HEK293 (cell line): ENCODE measurements around the gene BTBD17.

Experiments used
- CTCF ChIA-PET: fragments of 350-600 bp; formaldehyde crosslinking; extraction: SDS; loops from one replicate; lab custom pipeline; 2021; ENCODE audit warnings: antibody characterized with exemption; lab: Yijun Ruan, JAX
- POLR2A ChIA-PET: fragments of 300-600 bp; formaldehyde crosslinking; extraction: SDS; loops from one replicate; lab custom pipeline; 2020; ENCODE audit warnings: antibody characterized with exemption, inconsistent platforms; lab: Yijun Ruan, JAX
- H3K27ac ChIP-seq: fragments of 200-500 bp; sonication (Bioruptor generic); 2 replicates; pipeline ENCODE4 v1.5.1; 2014; ENCODE audit warnings: low read depth, low read length, control low read depth, inconsistent platforms; ENCODE audit errors: extremely low read depth
- H3K36me3 ChIP-seq, 2 experiments: fragments of 200-500 bp in 1 of 2; sonication (Bioruptor generic) in 1 of 2; 1 replicate in 1 of 2; 2 replicates in 1 of 2; pipeline ENCODE4 v1.5.1; 2014 to 2017; ENCODE audit warnings: inconsistent platforms in 2 of 2, low read length in 2 of 2; ENCODE audit not compliant: control insufficient read depth in 2 of 2, insufficient read depth in 1 of 2
- H3K4me1 ChIP-seq: fragments of 200-500 bp; sonication (Bioruptor generic); 2 replicates; pipeline ENCODE4 v1.5.1; 2014; ENCODE audit warnings: mild to moderate bottlenecking, low read length, inconsistent platforms; ENCODE audit not compliant: control insufficient read depth, insufficient read depth
- H3K4me3 ChIP-seq: 2 replicates; pipeline ENCODE4 v1.5.1; 2011; ENCODE audit warnings: low read depth, mild to moderate bottlenecking, control low read depth, low read length, moderate library complexity
- H3K9me3 ChIP-seq: fragments of 200-500 bp; sonication (Bioruptor generic); 2 replicates; pipeline ENCODE4 v1.5.1; 2014; ENCODE audit warnings: low read depth, low read length, inconsistent platforms; ENCODE audit not compliant: control insufficient read depth, insufficient read depth
- KLF1 ChIP-seq: fragments of 450-650 bp; formaldehyde crosslinking; IDR thresholded peaks from 2 replicates; pipeline ENCODE4 v1.5.1; 2016; ENCODE audit warnings: missing biosample characterization, missing genetic modification characterization
- KLF9 ChIP-seq: fragments of 450-650 bp; formaldehyde crosslinking; IDR thresholded peaks from 2 replicates; pipeline ENCODE4 v1.5.1; 2016; ENCODE audit warnings: missing biosample characterization, missing genetic modification characterization, low read depth
- REPIN1 ChIP-seq: fragments of 450-650 bp; formaldehyde crosslinking; IDR thresholded peaks from 2 replicates; pipeline ENCODE4 v1.5.1; 2017; ENCODE audit warnings: missing biosample characterization, missing genetic modification characterization, low read depth
- ZEB2 ChIP-seq: fragments of 450-650 bp; formaldehyde crosslinking; IDR thresholded peaks from 2 replicates; pipeline ENCODE4 v1.5.1; 2016; ENCODE audit warnings: missing biosample characterization, missing genetic modification characterization
- ZFHX2 ChIP-seq: fragments of 450-650 bp; formaldehyde crosslinking; conservative IDR thresholded peaks from 2 replicates; pipeline ENCODE4 v1.5.1; 2016; ENCODE audit warnings: missing biosample characterization, missing genetic modification characterization
- ZNF155 ChIP-seq: fragments of 450-650 bp; formaldehyde crosslinking; IDR thresholded peaks from 2 replicates; pipeline ENCODE4 v1.5.1; 2016; ENCODE audit warnings: missing biosample characterization, missing genetic modification characterization
- ZNF169 ChIP-seq: fragments of 450-650 bp; formaldehyde crosslinking; IDR thresholded peaks from 2 replicates; pipeline ENCODE4 v1.5.1; 2016; ENCODE audit warnings: missing biosample characterization, missing genetic modification characterization
- ZNF221 ChIP-seq: fragments of 450-650 bp; formaldehyde crosslinking; IDR thresholded peaks from 2 replicates; pipeline ENCODE4 v1.5.1; 2017; ENCODE audit warnings: missing biosample characterization, missing genetic modification characterization, borderline replicate concordance
- ZNF24 ChIP-seq: fragments of 450-650 bp; formaldehyde crosslinking; IDR thresholded peaks from 2 replicates; pipeline ENCODE4 v1.5.1; 2016; ENCODE audit warnings: missing biosample characterization, missing genetic modification characterization
- ZNF394 ChIP-seq: fragments of 450-650 bp; formaldehyde crosslinking; IDR thresholded peaks from 2 replicates; pipeline ENCODE4 v1.5.1; 2016; ENCODE audit warnings: missing biosample characterization, missing genetic modification characterization, mild to moderate bottlenecking, moderate library complexity, borderline replicate concordance
- ZNF664 ChIP-seq: fragments of 450-650 bp; formaldehyde crosslinking; IDR thresholded peaks from 2 replicates; pipeline ENCODE4 v1.5.1; 2016; ENCODE audit warnings: missing biosample characterization, missing genetic modification characterization
- TF ChIP-seq, protein P1 (sequence below): fragments of 450-650 bp; formaldehyde crosslinking; IDR thresholded peaks from 2 replicates; pipeline ENCODE4 v1.5.1; 2016; ENCODE audit warnings: missing biosample characterization, missing genetic modification characterization

BTBD17 gene

DNA sequence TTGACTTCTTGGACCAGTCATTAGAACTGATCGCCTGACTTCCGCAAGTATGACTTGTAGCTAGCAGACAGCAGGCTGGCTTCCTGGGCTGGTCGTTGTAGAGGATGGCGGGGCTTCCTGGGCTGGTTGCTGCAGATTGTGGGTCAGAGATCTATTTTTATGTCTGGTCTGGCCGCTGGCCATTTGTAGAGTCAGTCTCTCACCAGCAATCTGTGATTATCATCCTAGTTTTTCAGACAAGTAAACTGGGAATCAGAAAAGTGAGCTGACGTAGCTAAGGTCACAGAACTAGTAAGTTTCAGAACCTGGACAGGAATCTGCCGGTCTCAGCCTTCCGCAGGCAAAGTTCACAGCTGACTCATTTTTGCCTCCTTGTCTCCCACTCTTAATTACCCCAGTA lies 24.7 kb upstream of the BTBD17 start (continued):
- TF ChIP-seq, protein P1, sequence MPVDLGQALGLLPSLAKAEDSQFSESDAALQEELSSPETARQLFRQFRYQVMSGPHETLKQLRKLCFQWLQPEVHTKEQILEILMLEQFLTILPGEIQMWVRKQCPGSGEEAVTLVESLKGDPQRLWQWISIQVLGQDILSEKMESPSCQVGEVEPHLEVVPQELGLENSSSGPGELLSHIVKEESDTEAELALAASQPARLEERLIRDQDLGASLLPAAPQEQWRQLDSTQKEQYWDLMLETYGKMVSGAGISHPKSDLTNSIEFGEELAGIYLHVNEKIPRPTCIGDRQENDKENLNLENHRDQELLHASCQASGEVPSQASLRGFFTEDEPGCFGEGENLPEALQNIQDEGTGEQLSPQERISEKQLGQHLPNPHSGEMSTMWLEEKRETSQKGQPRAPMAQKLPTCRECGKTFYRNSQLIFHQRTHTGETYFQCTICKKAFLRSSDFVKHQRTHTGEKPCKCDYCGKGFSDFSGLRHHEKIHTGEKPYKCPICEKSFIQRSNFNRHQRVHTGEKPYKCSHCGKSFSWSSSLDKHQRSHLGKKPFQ (tag by site-specific recombination) = no peak
- TF ChIP-seq ZNF221 (tag by site-specific recombination) = no peak
- no peak for TF ChIP-seq KLF9 (tag by site-specific recombination)
- no peak for TF ChIP-seq ZNF394 (tag by site-specific recombination)
- no peak for TF ChIP-seq ZEB2 (tag by site-specific recombination)
- TF ChIP-seq REPIN1 (tag by site-specific recombination) = no peak
- no peak for TF ChIP-seq KLF1
- TF ChIP-seq ZNF664 (tag by site-specific recombination) = no peak
- TF ChIP-seq, all 188 proteins: peak for 0

DNA sequence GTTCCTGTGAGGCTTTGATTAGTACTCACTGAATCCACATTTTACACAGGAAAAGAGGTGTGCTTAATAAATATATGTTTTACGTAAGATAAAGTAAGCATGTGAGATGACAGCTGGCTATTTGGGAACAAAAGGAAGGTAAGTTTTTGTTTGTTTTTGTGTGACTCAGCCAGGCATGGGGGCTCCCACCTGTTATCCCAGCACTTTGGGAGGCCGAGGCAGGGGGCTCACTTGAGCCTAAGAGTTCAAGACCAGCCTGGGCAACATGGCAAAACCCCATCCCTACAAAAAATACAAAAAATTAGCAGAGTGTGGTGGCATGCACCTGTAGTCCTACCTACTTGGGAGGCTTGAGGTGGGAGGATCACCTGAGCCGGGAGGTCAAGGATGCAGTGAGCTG lies 23.5 kb upstream of the BTBD17 start:
- Histone ChIP-seq H3K27ac (no peak overlapping the region), H3K4me1 (no peaks in the 10 kb centered on the region; the same call in 1 of the 2 replicates), H3K9me3 (no peaks in the 10 kb centered on the region), H3K4me3 (no peak overlapping the region), H3K36me3 (no peaks in the 10 kb centered on the region)
- ChIA-PET POLR2A (no interaction called here), CTCF (interaction anchor here (0.7 to 15.0 kb wide), 5 partner anchors 10 to 386 kb away, joined by 3 to 453 read pairs (median 3); no protein-coding TSS in a partner anchor)
- TF ChIP-seq ZNF169 (tag by site-specific recombination) = no peak

DNA sequence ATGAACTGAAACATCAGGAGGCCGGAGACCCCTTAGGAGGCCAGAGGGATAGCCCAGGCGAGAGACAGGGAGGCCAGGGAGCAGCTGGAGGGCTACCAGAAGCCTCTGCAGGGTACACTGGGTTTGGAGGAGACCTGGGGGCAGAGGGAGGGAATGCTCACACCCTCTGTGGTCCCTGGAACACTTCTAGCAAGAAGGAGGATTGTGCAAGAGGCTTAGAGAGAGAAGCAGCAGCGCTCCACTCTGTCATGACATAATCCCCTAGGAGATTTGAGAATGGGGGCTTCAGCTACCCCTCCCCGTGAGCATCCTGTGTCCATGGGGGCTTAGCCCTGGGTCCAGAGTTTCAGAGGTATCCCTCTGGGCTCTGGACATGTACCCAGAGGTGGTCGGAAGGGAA lies 21.5 kb upstream of the BTBD17 start:
- Histone ChIP-seq H3K36me3 (no peaks in the 10 kb centered on the region), H3K27ac (no peak overlapping the region), H3K4me3 (no peak overlapping the region), H3K4me1 (peaks cover 6% of the 10 kb centered on the region), H3K9me3 (no peaks in the 10 kb centered on the region)
- ChIA-PET CTCF (interaction anchor here (0.8 to 15.0 kb wide), 3 partner anchors 9 to 73 kb away, joined by 4 to 453 read pairs (median 4); no protein-coding TSS in a partner anchor), POLR2A (no interaction called here)
- TF ChIP-seq ZNF155 (tag by site-specific recombination) = no peak

GRCh38 chr17:74380959-74381808 lies 19.5 kb upstream of the BTBD17 start:
- H3K27ac ChIP-seq = no peak overlapping the region
- TF ChIP-seq ZFHX2 = 0 out of 2 replicates have a peak, but pooled peaks have one; percentile 14
- no peak for TF ChIP-seq ZNF24 (tag by site-specific recombination)
- TF ChIP-seq, all 188 proteins: peak for 1
- CTCF ChIA-PET = interaction anchor here (0.6 to 15.0 kb wide), 9 partner anchors 12 to 151 kb away, joined by 3 to 453 read pairs (median 34); partner anchors contain the start of gene GPR142
- POLR2A ChIA-PET = interaction anchor here (0.6 to 2.2 kb wide), 3 partner anchors 49 to 119 kb away, joined by 3 to 16 read pairs (median 4); no protein-coding TSS in a partner anchor
- Histone ChIP-seq H3K4me1 (peaks cover 6% of the 10 kb centered on the region), H3K4me3 (no peak overlapping the region), H3K36me3 (no peaks in the 10 kb centered on the region), H3K9me3 (no peaks in the 10 kb centered on the region)
